Esophagus squamous epithelium (tissue), 4 donors: ENCODE data around the gene UGT2B11.

Experiments used
- POLR2A ChIP-seq, 4 donors: fragments of 450-650 bp; IDR thresholded peaks; one replicate each; pipeline ENCODE4 v1.6.1; 2017; ENCODE audit warnings: antibody characterized with exemption in 4 of 4, mild to moderate bottlenecking in 4 of 4, moderate library complexity in 3 of 4
- TF ChIP-seq, protein P1 (sequence below), 6 experiments: fragments of 450-650 bp in 4 of 6; fragments of 200-600 bp in 2 of 6; sonication (generic) in 2 of 6; IDR thresholded peaks; one replicate each; pipeline ENCODE4 v1.5.1; 2016 to 2019; ENCODE audit warnings: antibody characterized with exemption in 6 of 6, mild to moderate bottlenecking in 4 of 6, moderate library complexity in 4 of 6

DNA sequence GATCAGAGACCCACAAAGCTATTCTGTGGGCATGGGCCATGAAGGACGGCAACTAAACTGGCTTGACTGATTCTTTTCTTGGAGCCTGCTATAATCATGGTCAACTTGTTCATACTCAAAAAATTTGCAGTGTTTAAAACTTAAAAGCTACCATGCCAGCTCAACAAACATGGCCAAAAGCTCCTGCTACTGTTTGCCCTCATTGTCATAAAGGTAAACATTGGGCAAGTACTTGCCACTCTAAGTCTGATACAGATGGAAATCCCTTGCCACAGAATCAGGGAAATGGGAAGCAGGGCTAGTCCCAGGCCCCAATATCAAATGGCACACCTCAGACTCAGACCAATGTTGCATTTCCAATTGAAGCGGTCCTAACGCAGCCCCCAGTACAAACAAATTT is 20.4 kb downstream of the UGT2B11 start:
- TF ChIP-seq, protein P1, sequence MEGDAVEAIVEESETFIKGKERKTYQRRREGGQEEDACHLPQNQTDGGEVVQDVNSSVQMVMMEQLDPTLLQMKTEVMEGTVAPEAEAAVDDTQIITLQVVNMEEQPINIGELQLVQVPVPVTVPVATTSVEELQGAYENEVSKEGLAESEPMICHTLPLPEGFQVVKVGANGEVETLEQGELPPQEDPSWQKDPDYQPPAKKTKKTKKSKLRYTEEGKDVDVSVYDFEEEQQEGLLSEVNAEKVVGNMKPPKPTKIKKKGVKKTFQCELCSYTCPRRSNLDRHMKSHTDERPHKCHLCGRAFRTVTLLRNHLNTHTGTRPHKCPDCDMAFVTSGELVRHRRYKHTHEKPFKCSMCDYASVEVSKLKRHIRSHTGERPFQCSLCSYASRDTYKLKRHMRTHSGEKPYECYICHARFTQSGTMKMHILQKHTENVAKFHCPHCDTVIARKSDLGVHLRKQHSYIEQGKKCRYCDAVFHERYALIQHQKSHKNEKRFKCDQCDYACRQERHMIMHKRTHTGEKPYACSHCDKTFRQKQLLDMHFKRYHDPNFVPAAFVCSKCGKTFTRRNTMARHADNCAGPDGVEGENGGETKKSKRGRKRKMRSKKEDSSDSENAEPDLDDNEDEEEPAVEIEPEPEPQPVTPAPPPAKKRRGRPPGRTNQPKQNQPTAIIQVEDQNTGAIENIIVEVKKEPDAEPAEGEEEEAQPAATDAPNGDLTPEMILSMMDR (IDR thresholded peaks at IDR 0.05): no peak
- TF ChIP-seq POLR2A (IDR thresholded peaks at IDR 0.05): no peak
